DND-41 (cell line): ENCODE results near the gene RNF135.
"Not testable (repeated sequence)": the region's sequence is repeated elsewhere in the genome, so short reads cannot be mapped to it uniquely, and the experiment has no call there.

Experiments
- EZH2 ChIP-seq: IDR thresholded peaks from 3 replicates; pipeline ENCODE4 v1.6.1; 2012; ENCODE audit warnings: borderline replicate concordance, low read depth, mild to moderate bottlenecking, moderate library complexity, low read length, inconsistent platforms; ENCODE audit not compliant: severe bottlenecking
- TF ChIP-seq, protein P1 (sequence below): IDR thresholded peaks from 2 replicates; pipeline ENCODE4 v1.5.1; 2012; ENCODE audit warnings: borderline replicate concordance, low read length, moderate library complexity, mild to moderate bottlenecking; ENCODE audit not compliant: poor library complexity, severe bottlenecking; ENCODE audit errors: extremely low read depth

- not testable (repeated sequence) for TF ChIP-seq EZH2
- TF ChIP-seq, protein P1, sequence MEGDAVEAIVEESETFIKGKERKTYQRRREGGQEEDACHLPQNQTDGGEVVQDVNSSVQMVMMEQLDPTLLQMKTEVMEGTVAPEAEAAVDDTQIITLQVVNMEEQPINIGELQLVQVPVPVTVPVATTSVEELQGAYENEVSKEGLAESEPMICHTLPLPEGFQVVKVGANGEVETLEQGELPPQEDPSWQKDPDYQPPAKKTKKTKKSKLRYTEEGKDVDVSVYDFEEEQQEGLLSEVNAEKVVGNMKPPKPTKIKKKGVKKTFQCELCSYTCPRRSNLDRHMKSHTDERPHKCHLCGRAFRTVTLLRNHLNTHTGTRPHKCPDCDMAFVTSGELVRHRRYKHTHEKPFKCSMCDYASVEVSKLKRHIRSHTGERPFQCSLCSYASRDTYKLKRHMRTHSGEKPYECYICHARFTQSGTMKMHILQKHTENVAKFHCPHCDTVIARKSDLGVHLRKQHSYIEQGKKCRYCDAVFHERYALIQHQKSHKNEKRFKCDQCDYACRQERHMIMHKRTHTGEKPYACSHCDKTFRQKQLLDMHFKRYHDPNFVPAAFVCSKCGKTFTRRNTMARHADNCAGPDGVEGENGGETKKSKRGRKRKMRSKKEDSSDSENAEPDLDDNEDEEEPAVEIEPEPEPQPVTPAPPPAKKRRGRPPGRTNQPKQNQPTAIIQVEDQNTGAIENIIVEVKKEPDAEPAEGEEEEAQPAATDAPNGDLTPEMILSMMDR = not testable (repeated sequence)
Measured at GRCh38 chr17:31009042-31009702, 38.3 kb downstream of the RNF135 start.
